T-helper 22 cell (primary cell): ENCODE data around the gene RNF149.

Experiments
- DNase-seq: peaks from one replicate; pipeline ENCODE4 v3.0.0-alpha.2; 2020; ENCODE audit warnings: low read depth

The RNF149 gene

DNA sequence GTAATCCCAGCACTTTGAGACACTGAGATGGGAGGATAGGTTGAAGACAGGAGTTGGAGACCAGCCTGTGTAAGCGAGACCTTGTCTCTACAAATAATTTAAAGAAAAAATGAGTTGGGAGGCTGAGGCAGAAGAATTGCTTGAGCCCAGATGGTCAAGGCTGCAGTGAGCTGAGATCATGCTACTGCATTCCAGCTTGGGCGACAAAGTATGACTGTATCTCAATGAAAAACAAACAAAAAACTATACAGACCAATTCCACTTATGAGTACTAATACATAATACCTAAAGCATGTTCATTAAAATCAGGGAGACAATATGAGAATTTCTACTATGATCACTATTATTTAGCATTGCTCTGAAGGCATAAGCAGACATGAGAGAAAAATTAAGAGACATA lies 12.6 kb downstream of the RNF149 start:
- no peak for DNase-seq

- no peak for DNase-seq
Observed at GRCh38 chr2:101294861-101295260, 13.6 kb downstream of the RNF149 start.

DNA sequence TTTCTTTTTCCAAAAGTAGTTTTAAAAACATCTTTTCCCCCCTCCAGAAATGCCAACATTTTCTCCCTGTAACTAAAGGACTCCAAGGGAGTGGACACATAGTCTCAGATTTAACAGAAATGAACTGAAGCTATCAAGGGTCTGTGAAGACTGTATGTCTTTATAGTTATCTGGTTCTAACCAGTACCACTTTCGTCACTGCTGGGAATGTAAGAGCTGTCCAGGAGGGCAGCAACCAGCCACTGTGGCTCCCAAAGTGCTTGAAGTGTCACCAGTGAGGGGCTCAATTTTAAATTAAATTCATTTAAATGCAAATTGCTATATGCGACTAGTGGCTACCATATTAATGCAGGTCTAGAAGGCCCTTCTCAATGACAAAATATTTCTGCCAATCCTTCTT lies 15.0 kb downstream of the RNF149 start:
- DNase-seq, result no peak

DNA sequence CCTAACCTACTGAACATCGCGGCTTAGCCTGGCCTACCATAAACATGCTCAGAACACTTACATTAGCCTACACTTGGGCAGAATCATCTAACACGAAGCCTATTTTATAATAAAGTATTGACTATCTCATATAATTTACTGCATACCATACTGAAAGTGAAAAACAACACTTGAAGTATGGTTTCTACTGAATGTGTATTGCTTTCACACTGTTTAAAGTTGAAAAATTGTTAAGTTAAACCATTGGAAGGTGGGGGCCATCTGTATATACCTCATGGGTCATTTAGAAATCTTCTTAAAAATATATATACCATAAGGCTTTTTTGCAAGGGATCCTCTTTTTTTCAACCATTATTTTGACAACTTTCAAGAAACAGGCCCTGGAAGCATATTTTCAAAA lies 16.5 kb downstream of the RNF149 start:
- DNase-seq, result no peak

- no peak for DNase-seq
Observed at GRCh38 chr2:101290711-101291110, 17.8 kb downstream of the RNF149 start.

DNA sequence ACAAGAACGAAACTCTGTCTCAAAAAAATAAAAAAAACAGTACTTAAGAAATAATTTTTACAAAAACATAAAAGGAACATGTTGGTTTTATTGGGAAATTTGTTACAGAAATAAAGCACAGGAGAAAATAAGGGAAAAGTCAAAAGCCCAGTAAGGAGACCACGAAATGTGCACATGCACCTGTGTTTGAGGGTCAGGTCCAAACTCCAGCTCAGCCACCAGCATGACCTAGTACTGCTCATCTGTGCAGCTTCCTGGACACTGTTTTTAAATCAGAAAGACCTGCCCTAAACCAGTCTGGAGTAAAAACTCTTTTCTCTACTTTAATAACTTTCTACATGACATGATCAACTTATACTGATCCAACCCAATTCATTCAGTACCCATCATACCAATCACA lies 21.2 kb downstream of the RNF149 start:
- no peak for DNase-seq

- no peak for DNase-seq
Observed at GRCh38 chr2:101286684-101287083, 21.8 kb downstream of the RNF149 start.

- no peak for DNase-seq
Observed at GRCh38 chr2:101282980-101283379, 25.5 kb downstream of the RNF149 start.

GRCh38 chr2:101281482-101281881 lies 27.0 kb downstream of the RNF149 start:
- no peak for DNase-seq

DNA sequence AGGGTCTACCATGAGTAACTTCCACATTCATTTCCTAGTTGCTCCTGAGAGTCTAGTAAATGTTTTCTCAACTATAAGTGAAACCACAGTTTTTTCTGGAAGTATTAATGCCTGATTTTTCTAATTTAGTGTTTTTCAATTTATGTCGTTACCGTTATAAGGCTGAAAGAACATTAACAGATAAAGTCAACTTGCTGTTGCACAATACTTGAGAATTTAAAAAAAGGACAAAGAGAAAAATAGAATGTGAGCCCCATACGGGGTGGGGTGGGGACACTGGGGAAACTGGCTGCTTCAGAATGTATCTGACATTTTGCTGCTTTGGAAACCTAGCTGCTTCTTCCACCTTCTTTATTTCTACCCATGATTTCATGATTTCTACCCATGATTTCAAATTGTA lies 29.6 kb downstream of the RNF149 start:
- no peak for DNase-seq

DNA sequence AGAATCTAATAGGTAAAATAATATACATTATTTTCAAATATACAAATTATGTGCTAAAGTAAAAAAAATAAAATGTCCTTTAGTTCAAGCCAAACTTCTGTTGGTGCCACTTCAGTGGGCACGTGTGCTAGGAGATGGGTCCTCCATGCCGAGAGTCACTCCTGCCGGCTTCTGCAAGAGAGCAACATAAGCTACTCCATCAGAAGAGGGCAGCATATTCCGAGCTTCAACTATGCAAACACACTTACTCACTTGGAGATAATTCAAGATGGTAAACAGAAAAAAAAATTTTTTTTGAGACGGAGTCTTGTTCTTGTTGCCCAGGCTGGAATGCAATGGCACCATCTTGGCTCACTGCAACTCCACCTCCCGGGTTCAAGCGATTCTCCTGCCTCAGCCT lies 31.4 kb downstream of the RNF149 start:
- no peak for DNase-seq

DNA sequence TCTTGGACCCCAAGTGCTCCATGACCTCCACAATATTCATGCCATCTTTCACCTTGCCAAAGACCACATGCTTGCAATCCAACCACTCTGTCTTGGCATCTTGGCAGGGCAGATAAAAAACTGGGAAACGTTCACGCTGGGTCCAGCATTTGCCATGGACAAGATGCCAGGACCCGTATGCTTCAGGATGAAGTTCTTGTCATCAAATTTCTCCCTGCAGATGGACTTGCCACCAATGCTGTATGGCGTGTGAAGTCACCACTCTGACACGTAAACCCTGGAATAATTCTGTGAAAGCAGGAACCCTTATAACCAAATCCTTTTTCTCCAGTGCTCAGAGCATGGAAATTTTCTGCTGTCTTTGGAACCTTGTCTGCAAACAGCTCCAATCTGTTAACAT lies 34.4 kb downstream of the RNF149 start:
- DNase-seq, result no peak

DNA sequence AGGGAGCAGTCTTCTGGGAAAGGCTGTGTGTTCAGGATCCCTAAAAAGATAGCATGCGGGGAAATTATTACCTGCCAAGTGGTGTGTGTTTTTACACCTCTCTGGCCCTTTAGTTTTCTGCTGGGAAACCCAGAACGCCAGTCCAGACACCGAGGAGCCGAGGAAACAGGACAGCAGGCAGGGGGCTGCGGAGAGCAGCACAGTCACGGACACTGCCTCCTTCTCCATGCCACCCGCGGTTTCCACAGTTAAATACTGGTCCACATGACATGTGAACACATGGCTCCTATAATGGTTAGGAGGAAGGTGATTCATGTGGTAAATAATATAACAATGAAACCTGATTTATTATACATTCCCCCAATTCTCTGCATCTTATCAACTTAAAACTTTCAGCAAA lies 35.4 kb downstream of the RNF149 start:
- DNase-seq, result no peak

DNA sequence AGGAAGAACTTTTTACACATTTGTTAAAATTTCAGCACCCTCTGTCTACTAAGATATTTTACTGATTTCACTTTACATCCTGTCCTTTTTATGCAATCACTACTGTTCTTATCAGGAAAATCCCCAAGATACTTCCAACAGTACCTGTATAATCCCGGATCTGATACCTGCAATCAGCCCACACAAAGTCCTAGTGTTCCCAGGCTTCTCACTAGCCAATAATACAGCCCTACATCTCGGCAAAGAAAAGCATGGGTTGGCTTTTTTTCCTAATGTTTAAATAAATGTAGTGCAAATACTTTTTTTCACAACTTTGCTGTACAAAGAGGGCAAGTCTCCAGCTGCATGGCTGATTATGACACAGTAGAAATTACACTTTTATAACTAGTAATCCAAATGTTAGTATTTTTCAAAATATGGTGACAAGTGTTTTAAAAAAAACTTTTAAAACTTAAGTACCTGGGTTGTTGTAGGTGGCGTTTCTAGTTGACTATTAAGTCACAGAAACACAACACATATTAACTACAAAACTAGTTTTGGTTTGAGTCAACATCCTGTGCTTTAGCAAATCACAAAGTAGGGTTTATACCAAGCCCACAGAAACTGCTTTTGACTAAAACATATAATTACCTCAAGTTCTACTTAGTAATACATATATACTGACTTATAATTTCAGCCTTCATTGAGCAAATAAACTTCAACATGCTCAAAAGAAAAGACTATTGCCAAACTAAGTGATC lies 36.3 kb downstream of the RNF149 start:
- no peak for DNase-seq

- no peak for DNase-seq
Observed at GRCh38 chr2:101270700-101271259, 37.7 kb downstream of the RNF149 start.

DNA sequence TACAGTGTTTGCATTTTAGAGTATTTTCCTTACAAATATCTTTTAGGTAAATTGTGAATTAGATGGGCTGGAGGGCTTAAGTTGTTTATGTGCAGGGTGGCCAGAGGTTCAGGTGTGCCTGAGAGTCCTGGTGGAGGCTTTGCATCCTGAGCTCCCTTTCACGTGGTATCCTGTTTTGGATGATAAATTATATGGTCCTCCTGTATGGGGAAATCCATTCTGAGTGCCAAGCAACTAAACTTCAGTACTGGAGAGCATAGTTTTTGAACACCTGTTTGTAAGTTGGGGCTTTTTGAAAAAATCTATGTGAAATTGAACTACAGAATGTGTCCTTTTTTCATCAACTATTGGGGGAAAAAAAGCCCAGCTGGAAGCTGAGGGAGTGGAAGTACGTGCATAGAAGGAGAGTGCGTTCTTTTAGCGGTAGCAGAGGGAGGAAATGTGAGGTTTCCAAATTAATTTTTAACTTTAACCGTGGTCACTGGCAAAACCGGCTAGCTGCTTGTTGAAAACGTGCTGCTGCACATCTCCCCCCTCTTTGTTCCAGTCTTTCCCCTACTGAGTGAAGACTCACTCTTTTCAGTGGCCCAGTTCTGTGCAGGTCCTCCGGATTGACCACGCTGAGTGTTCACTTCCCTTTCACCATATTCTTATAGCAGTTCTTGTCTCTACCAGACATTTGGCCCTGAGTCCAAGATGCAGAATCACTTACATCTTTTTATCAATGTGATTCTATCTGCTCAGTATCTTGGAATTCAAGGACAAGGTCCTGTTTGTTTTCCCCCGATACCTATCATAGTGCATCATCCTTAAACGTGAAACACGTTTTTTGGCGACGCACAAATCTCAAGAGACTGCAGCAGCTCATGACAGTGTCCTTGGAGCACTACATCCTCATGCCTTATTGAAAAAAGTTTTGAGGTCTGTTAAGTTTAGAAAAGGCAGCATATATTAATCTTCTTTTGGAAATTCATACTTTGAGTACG lies 40.5 kb downstream of the RNF149 start:
- DNase-seq, result no peak

DNA sequence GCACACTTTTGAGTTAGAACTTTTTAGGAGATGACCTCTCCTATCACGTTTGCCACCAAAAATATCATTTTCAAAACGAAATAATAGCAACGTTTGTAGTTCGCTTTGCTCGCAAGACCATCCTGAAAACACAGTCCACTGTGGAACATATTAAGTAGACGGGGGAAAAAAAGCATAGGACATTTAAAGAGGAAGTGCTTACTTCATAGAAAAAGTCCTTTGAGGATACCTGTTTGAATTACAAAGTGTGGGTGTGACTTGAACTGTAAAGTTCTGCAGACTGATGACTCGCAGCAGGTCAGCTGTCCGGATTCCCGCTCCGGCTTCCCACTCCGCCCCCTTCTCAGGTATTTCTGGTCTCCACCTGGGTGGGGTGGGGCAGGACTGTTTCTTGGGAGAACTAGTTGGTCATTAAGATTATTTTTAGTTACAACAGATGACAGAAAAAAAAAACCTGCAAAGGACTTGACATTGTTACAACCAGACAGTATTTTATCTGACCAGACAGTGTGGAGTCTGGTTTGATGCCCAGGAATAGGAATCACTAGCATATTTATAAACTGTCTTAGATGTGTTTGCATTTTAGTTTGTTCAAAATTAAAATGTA lies 42.5 kb downstream of the RNF149 start:
- no peak for DNase-seq

DNA sequence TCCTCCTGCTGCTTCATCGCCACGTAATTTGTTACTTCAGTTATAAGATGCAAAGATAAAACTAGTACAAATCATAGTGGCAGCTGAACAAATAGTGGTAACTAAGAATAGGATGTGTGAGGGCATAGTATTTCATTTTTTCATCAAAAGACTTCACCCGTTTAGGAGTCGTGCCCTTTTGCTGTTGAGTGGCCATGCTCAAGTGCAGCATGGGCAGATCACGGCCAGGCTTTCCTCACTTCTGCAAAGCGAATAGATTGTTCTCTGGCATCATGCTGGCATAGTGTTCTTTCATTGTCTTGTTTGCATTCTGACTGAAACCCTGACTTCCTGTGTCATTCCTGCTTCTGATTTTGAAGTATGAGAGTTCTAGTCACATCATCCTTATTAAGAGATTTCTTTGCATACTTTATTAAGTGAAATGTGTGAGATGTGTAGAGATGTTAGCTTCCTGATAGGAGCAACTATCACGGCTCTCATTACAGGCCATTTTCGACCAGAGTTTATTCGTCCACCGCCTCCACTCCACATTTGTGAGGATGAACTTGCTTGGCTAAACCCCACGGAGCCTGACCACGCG lies 44.1 kb downstream of the RNF149 start:
- no peak for DNase-seq

GRCh38 chr2:101263377-101263800 lies 45.1 kb downstream of the RNF149 start:
- DNase-seq, result no peak

DNA sequence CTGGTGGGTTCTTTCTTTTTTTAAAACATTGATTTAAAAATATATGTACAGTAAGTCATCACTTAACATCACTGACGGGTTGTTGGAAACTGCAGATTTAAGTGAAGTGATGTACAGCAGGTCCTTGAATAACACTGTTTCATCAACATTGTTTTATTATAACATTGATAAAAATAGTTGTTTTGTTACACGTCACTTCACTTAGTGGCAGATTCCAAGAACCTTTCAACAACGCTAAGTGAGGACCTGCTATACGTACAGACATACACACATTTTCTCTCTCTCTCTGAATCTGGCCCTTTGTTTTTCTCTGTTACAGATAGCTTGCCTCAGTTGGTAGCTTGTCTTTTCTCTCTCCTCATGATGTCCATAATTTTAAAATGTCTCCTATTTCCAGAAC lies 46.4 kb downstream of the RNF149 start:
- DNase-seq, result no peak

- no peak for DNase-seq
Observed at GRCh38 chr2:101258804-101259203, 49.7 kb downstream of the RNF149 start.

- no peak for DNase-seq
Observed at GRCh38 chr2:101256316-101256715, 52.2 kb downstream of the RNF149 start.
